WTC11 (cell line): ENCODE measurements around the gene NOL4L. TPM values are rescaled to one million over a fixed set of nuclear protein-coding genes. Genes with fewer than 3 reads are reported as not detected.

Experiments
- ATAC-seq: fragments of 200-7000 bp; cut with Tn5 transposase; 2 replicates; pipeline ENCODE4 v1.10.0; 2021; ENCODE audit warnings: mild to moderate bottlenecking, moderate library complexity
- CTCF ChIA-PET: fragments of 300-600 bp; sonication (Branson Sonifier 250); formaldehyde crosslinking; loops from one replicate; lab custom pipeline; 2021; ENCODE audit warnings: antibody characterized with exemption; lab: Charles Lee
- POLR2A ChIA-PET: fragments of 350-600 bp; sonication (Branson Sonifier 250); formaldehyde crosslinking; loops from one replicate; lab custom pipeline; 2021; ENCODE audit warnings: antibody characterized with exemption; lab: Charles Lee
- DNase-seq: peaks from one replicate; pipeline ENCODE4 v3.0.0; 2021; ENCODE audit warnings: low spot score
- H3K27ac Mint-ChIP-seq: 2 replicates; pipeline ENCODE4 v1.8.0; 2021; ENCODE audit warnings: mixed read lengths
- H3K27me3 Mint-ChIP-seq: 2 replicates; pipeline ENCODE4 v1.8.0; 2021; ENCODE audit warnings: low read depth, mild to moderate bottlenecking, moderate library complexity, mixed read lengths
- H3K36me3 Mint-ChIP-seq: 2 replicates; pipeline ENCODE4 v1.8.0; 2021; ENCODE audit warnings: mixed read lengths
- H3K4me1 Mint-ChIP-seq: 2 replicates; pipeline ENCODE4 v1.8.0; 2022; ENCODE audit warnings: mixed read lengths
- H3K4me3 Mint-ChIP-seq: 2 replicates; pipeline ENCODE4 v1.8.0; 2021; ENCODE audit warnings: mild to moderate bottlenecking, moderate library complexity, mixed read lengths
- H3K9me3 Mint-ChIP-seq: 2 replicates; pipeline ENCODE4 v1.8.0; 2021; ENCODE audit warnings: mixed read lengths
- AR ChIP-seq: fragments of 250-450 bp; sonication (Bioruptor Pico); IDR thresholded peaks from 2 replicates; pipeline ENCODE4 v1.9.0; 2021; ENCODE audit warnings: mild to moderate bottlenecking
- CTCF ChIP-seq: fragments of 200-600 bp; IDR thresholded peaks from 2 replicates; pipeline ENCODE4 v1.8.0; 2022; ENCODE audit warnings: antibody characterized with exemption
- E2F1 ChIP-seq: sonication (generic); formaldehyde crosslinking; IDR thresholded peaks from 2 replicates; pipeline ENCODE4 v1.8.0; 2022; ENCODE audit warnings: mild to moderate bottlenecking, missing genetic modification reagents
- ERG ChIP-seq: fragments of 250-450 bp; sonication (Bioruptor Pico); IDR thresholded peaks from 2 replicates; pipeline ENCODE4 v1.8.0; 2021; ENCODE audit warnings: mild to moderate bottlenecking
- ESRRA ChIP-seq: sonication (generic); formaldehyde crosslinking; IDR thresholded peaks from 2 replicates; pipeline ENCODE4 v1.8.1; 2022; ENCODE audit warnings: mild to moderate bottlenecking, missing genetic modification reagents, borderline replicate concordance
- IRF1 ChIP-seq: sonication (generic); formaldehyde crosslinking; IDR thresholded peaks from 2 replicates; pipeline ENCODE4 v1.8.0; 2023; ENCODE audit warnings: missing genetic modification reagents
- IRF2 ChIP-seq: sonication (generic); formaldehyde crosslinking; IDR thresholded peaks from 2 replicates; pipeline ENCODE4 v1.8.0; 2022; ENCODE audit warnings: low read depth, missing genetic modification reagents, borderline replicate concordance
- MXD4 ChIP-seq: fragments of 250-450 bp; sonication (Bioruptor Pico); IDR thresholded peaks from 2 replicates; pipeline ENCODE4 v1.8.0; 2021; ENCODE audit warnings: mild to moderate bottlenecking, moderate library complexity, borderline replicate concordance
- NR1H2 ChIP-seq: sonication (generic); formaldehyde crosslinking; IDR thresholded peaks from 2 replicates; pipeline ENCODE4 v1.9.0; 2021; ENCODE audit warnings: mild to moderate bottlenecking, moderate library complexity, missing genetic modification reagents
- SP1 ChIP-seq: sonication (generic); formaldehyde crosslinking; conservative IDR thresholded peaks from 2 replicates; pipeline ENCODE4 v1.8.1; 2022; ENCODE audit warnings: missing genetic modification reagents
- STAT6 ChIP-seq: sonication (generic); formaldehyde crosslinking; conservative IDR thresholded peaks from 2 replicates; pipeline ENCODE4 v1.8.1; 2023; ENCODE audit warnings: mild to moderate bottlenecking, low read depth, missing genetic modification reagents, moderate library complexity
- TCF7 ChIP-seq: sonication (generic); formaldehyde crosslinking; IDR thresholded peaks from 2 replicates; pipeline ENCODE4 v1.8.0; 2022; ENCODE audit warnings: mild to moderate bottlenecking, low read depth, missing genetic modification reagents, moderate library complexity
- ZBTB43 ChIP-seq: sonication (generic); formaldehyde crosslinking; IDR thresholded peaks from 2 replicates; pipeline ENCODE4 v1.8.1; 2023; ENCODE audit warnings: mild to moderate bottlenecking, missing genetic modification reagents
- ZNF138 ChIP-seq: sonication (generic); formaldehyde crosslinking; conservative IDR thresholded peaks from 2 replicates; pipeline ENCODE4 v1.8.1; 2022; ENCODE audit warnings: mild to moderate bottlenecking, moderate library complexity, missing genetic modification reagents
- ZNF263 ChIP-seq: sonication (generic); formaldehyde crosslinking; IDR thresholded peaks from 2 replicates; pipeline ENCODE4 v1.8.1; 2022; ENCODE audit warnings: low read depth, mild to moderate bottlenecking, moderate library complexity, missing genetic modification reagents
- ZNF281 ChIP-seq: sonication (generic); formaldehyde crosslinking; IDR thresholded peaks from 2 replicates; pipeline ENCODE4 v1.8.0; 2023; ENCODE audit warnings: mild to moderate bottlenecking, missing genetic modification reagents
- ZNF317 ChIP-seq: sonication (generic); formaldehyde crosslinking; IDR thresholded peaks from 2 replicates; pipeline ENCODE4 v1.8.1; 2023; ENCODE audit warnings: low read depth, mild to moderate bottlenecking, moderate library complexity, missing genetic modification reagents, borderline replicate concordance
- total RNA-seq: library from RNA; stranded (reverse); gene quantifications from 3 replicates; pipeline ENCODE4 v1.2.3, GENCODE V29; 2021

NOL4L gene
- total RNA-seq, 1 experiment from 2014 or later: 29.0 TPM

- TF ChIP-seq ZBTB43 (CRISPR knock-in tag): no peak
- no peak for TF ChIP-seq ZNF317 (CRISPR knock-in tag)
- no peak for TF ChIP-seq IRF2 (CRISPR knock-in tag)
- no peak for TF ChIP-seq ESRRA
These were observed 29.5 kb downstream of the NOL4L start (continued) for GRCh38 chr20:32555584-32555983.

- DNase-seq: no peak
- ChIA-PET POLR2A (no interaction called here), CTCF (interaction anchor here (0.7 to 1.7 kb wide), 2 partner anchors 10 to 33 kb away, joined by 3 to 8 read pairs; no protein-coding TSS in a partner anchor)
- Mint-ChIP-seq H3K9me3 (peaks cover 4% of the 10 kb centered on the region; the same call in 1 of the 2 replicates), H3K27ac (no peak overlapping the region)
- TF ChIP-seq NR1H2 (no peak), ZNF138 (CRISPR knock-in tag) (no peak)
- TF ChIP-seq, all 79 proteins: peak for 0
- Mint-ChIP-seq H3K27me3 (no peaks in the 10 kb centered on the region; the same call in 1 of the 2 replicates), H3K4me1 (0 out of 2 replicates have a peak, but pooled peaks cover 11% of the 10 kb centered on the region), H3K36me3 (no peaks in the 10 kb centered on the region), H3K4me3 (no peak overlapping the region)
- no peak for ATAC-seq
These were observed 30.2 kb downstream of the NOL4L start for GRCh38 chr20:32554965-32555289.

GRCh38 chr20:32553618-32554017 is 31.5 kb downstream of the NOL4L start:
- Mint-ChIP-seq H3K4me3 (no peak overlapping the region), H3K4me1 (0 out of 2 replicates have a peak, but pooled peaks cover 5% of the 10 kb centered on the region), H3K9me3 (peaks cover 4% of the 10 kb centered on the region; the same call in 1 of the 2 replicates), H3K27me3 (no peaks in the 10 kb centered on the region; the same call in 1 of the 2 replicates), H3K27ac (no peak overlapping the region), H3K36me3 (no peaks in the 10 kb centered on the region)
- DNase-seq (no peak), ATAC-seq (no peak)
- ChIA-PET CTCF (no interaction called here), POLR2A (no interaction called here)
- TF ChIP-seq SP1 (CRISPR knock-in tag) (no peak), ERG (CRISPR knock-in tag) (no peak), CTCF (no peak), ZNF281 (no peak), ZNF138 (CRISPR knock-in tag) (no peak), STAT6 (CRISPR knock-in tag) (no peak), IRF1 (CRISPR knock-in tag) (no peak), TCF7 (CRISPR knock-in tag) (no peak), ZNF263 (CRISPR knock-in tag) (no peak), AR (CRISPR knock-in tag) (no peak), MXD4 (CRISPR knock-in tag) (no peak), E2F1 (CRISPR knock-in tag) (no peak)
